ENCODE measurements around the gene MESP1.

The MESP1 gene

DNA sequence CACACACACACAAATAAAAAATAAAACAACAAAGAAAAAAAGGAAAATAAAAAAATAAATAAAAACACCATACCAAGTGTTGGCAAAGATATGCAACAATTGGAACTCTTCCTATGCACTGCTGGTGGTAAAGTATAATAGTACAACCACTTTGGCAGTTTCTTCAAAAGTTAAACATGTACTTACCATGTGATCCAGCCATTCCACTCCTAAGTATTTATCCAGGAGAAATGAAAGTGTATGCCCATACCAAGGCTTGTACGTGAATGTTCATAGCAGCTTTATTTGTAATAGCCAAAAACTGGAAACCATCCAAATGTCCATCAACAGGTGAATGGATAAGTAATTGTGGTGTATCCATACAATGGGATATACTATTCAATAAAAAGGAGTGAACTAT is 43.5 kb downstream of the MESP1 start:
- DNase-seq = no peak

DNA sequence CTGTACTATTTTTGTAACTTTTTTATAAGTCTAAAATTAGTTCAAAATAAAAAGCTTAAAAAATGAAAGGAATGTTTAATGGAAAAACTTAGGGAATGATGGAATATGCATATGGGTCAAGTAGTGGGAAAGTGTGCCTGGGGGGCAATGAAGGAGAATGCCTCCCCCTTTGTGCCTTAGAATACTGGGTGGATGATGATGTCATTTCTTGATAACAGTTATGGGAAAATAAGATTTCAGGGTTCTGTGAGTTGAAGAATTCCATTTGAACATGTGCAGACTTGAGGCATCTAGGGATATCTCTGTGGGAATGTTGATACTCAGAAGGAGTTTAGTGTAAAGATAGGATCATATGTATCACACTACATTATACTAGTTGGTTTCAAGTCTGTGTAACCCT is 46.6 kb downstream of the MESP1 start:
- no peak for DNase-seq
